SK-N-SH treated with all-trans-retinoic acid at 6 μM for 48 hours (cell line): ENCODE data around the gene USH1G.

Experiments used
- ESRRG ChIP-seq: fragments of 250-450 bp; sonication (Bioruptor Pico); IDR thresholded peaks from 2 replicates; pipeline ENCODE4 v1.6.1; 2021; ENCODE audit warnings: mild to moderate bottlenecking
- GLIS3 ChIP-seq: fragments of 250-450 bp; sonication (Bioruptor Pico); IDR thresholded peaks from 2 replicates; pipeline ENCODE4 v1.5.0; 2020; ENCODE audit warnings: mild to moderate bottlenecking, moderate library complexity
- PPARA ChIP-seq: fragments of 250-450 bp; sonication (Bioruptor Pico); IDR thresholded peaks from 2 replicates; pipeline ENCODE4 v1.5.0; 2020; ENCODE audit warnings: mild to moderate bottlenecking, borderline replicate concordance
- RARB ChIP-seq: fragments of 250-450 bp; sonication (Bioruptor Pico); IDR thresholded peaks from 2 replicates; pipeline ENCODE4 v1.8.0; 2021; ENCODE audit warnings: mild to moderate bottlenecking, moderate library complexity
- SNAI2 ChIP-seq: fragments of 250-450 bp; sonication (Bioruptor Pico); IDR thresholded peaks from 2 replicates; pipeline ENCODE4 v1.5.0; 2020; ENCODE audit warnings: mild to moderate bottlenecking, moderate library complexity
- TOX ChIP-seq: fragments of 250-450 bp; sonication (Bioruptor Pico); IDR thresholded peaks from 2 replicates; pipeline ENCODE4 v1.8.0; 2021; ENCODE audit warnings: mild to moderate bottlenecking, moderate library complexity, borderline replicate concordance
- ZFP3 ChIP-seq: fragments of 250-450 bp; sonication (Bioruptor Pico); IDR thresholded peaks from 2 replicates; pipeline ENCODE4 v1.5.0; 2020; ENCODE audit warnings: mild to moderate bottlenecking, moderate library complexity
- ZFP30 ChIP-seq: fragments of 450-650 bp; formaldehyde crosslinking; IDR thresholded peaks from 2 replicates; pipeline ENCODE4 v1.5.0; 2022; ENCODE audit warnings: mild to moderate bottlenecking, moderate library complexity
- ZNF565 ChIP-seq: fragments of 450-650 bp; formaldehyde crosslinking; conservative IDR thresholded peaks from 2 replicates; pipeline ENCODE4 v1.5.0; 2020; ENCODE audit warnings: low read depth, mild to moderate bottlenecking, moderate library complexity
- TF ChIP-seq, protein P1 (sequence below): fragments of 250-450 bp; sonication (Bioruptor Pico); IDR thresholded peaks from 2 replicates; pipeline ENCODE4 v1.5.1; 2020; ENCODE audit warnings: low read depth, mild to moderate bottlenecking, moderate library complexity
- TF ChIP-seq, protein P2 (sequence below): fragments of 250-450 bp; sonication (Bioruptor Pico); IDR thresholded peaks from 2 replicates; pipeline ENCODE4 v1.8.0; 2021; ENCODE audit warnings: low read depth, mild to moderate bottlenecking, moderate library complexity, borderline replicate concordance
- TF ChIP-seq, protein P3 (sequence below): fragments of 250-450 bp; sonication (Bioruptor Pico); IDR thresholded peaks from 2 replicates; pipeline ENCODE4 v1.5.1; 2021; ENCODE audit warnings: mild to moderate bottlenecking, moderate library complexity
- TF ChIP-seq, protein P4 (sequence below): fragments of 250-450 bp; sonication (Bioruptor Pico); IDR thresholded peaks from 2 replicates; pipeline ENCODE4 v1.5.0; 2020; ENCODE audit warnings: mild to moderate bottlenecking, moderate library complexity
- TF ChIP-seq, protein P5 (sequence below): fragments of 250-450 bp; sonication (Bioruptor Pico); IDR thresholded peaks from 2 replicates; pipeline ENCODE4 v1.8.0; 2020; ENCODE audit warnings: mild to moderate bottlenecking, moderate library complexity, borderline replicate concordance

DNA sequence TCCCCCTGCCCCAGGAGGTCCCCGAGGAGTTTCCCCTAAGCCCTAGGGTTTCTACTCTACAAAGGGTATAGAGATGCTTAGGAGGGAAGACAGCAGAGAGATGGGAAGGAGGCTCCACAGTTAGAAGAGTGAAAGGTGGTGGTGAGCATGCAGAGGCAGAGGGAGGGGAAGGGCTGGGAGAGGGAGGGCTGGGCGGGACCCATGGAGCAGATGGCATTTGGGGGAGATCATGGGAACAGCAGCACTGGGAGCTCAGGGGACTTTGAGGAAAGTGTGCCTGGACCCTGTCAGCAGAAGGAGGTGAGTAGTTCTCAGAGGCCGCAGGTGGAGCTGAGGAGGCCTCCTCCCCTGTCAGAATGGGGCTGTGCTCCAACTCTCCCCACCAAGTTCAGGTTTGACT is 12.0 kb upstream of the USH1G start:
- no peak for TF ChIP-seq ZFP30 (CRISPR knock-in tag)
- TF ChIP-seq, protein P1, sequence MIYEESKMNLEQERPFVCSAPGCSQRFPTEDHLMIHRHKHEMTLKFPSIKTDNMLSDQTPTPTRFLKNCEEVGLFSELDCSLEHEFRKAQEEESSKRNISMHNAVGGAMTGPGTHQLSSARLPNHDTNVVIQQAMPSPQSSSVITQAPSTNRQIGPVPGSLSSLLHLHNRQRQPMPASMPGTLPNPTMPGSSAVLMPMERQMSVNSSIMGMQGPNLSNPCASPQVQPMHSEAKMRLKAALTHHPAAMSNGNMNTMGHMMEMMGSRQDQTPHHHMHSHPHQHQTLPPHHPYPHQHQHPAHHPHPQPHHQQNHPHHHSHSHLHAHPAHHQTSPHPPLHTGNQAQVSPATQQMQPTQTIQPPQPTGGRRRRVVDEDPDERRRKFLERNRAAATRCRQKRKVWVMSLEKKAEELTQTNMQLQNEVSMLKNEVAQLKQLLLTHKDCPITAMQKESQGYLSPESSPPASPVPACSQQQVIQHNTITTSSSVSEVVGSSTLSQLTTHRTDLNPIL (CRISPR knock-in tag): no peak
- TF ChIP-seq, protein P2, sequence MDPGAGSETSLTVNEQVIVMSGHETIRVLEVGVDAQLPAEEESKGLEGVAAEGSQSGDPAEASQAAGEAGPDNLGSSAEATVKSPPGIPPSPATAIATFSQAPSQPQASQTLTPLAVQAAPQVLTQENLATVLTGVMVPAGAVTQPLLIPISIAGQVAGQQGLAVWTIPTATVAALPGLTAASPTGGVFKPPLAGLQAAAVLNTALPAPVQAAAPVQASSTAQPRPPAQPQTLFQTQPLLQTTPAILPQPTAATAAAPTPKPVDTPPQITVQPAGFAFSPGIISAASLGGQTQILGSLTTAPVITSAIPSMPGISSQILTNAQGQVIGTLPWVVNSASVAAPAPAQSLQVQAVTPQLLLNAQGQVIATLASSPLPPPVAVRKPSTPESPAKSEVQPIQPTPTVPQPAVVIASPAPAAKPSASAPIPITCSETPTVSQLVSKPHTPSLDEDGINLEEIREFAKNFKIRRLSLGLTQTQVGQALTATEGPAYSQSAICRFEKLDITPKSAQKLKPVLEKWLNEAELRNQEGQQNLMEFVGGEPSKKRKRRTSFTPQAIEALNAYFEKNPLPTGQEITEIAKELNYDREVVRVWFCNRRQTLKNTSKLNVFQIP (CRISPR knock-in tag): no peak
- TF ChIP-seq, protein P3, sequence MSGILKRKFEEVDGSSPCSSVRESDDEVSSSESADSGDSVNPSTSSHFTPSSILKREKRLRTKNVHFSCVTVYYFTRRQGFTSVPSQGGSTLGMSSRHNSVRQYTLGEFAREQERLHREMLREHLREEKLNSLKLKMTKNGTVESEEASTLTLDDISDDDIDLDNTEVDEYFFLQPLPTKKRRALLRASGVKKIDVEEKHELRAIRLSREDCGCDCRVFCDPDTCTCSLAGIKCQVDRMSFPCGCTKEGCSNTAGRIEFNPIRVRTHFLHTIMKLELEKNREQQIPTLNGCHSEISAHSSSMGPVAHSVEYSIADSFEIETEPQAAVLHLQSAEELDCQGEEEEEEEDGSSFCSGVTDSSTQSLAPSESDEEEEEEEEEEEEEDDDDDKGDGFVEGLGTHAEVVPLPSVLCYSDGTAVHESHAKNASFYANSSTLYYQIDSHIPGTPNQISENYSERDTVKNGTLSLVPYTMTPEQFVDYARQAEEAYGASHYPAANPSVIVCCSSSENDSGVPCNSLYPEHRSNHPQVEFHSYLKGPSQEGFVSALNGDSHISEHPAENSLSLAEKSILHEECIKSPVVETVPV (CRISPR knock-in tag): no peak
- TF ChIP-seq ZFP3: no peak
- no peak for TF ChIP-seq GLIS3
- TF ChIP-seq RARB (CRISPR knock-in tag): no peak
- no peak for TF ChIP-seq TOX
- TF ChIP-seq, protein P4, sequence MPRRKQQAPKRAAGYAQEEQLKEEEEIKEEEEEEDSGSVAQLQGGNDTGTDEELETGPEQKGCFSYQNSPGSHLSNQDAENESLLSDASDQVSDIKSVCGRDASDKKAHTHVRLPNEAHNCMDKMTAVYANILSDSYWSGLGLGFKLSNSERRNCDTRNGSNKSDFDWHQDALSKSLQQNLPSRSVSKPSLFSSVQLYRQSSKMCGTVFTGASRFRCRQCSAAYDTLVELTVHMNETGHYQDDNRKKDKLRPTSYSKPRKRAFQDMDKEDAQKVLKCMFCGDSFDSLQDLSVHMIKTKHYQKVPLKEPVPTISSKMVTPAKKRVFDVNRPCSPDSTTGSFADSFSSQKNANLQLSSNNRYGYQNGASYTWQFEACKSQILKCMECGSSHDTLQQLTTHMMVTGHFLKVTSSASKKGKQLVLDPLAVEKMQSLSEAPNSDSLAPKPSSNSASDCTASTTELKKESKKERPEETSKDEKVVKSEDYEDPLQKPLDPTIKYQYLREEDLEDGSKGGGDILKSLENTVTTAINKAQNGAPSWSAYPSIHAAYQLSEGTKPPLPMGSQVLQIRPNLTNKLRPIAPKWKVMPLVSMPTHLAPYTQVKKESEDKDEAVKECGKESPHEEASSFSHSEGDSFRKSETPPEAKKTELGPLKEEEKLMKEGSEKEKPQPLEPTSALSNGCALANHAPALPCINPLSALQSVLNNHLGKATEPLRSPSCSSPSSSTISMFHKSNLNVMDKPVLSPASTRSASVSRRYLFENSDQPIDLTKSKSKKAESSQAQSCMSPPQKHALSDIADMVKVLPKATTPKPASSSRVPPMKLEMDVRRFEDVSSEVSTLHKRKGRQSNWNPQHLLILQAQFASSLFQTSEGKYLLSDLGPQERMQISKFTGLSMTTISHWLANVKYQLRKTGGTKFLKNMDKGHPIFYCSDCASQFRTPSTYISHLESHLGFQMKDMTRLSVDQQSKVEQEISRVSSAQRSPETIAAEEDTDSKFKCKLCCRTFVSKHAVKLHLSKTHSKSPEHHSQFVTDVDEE: no peak
- no peak for TF ChIP-seq ZNF565 (CRISPR knock-in tag)
- TF ChIP-seq, protein P5, sequence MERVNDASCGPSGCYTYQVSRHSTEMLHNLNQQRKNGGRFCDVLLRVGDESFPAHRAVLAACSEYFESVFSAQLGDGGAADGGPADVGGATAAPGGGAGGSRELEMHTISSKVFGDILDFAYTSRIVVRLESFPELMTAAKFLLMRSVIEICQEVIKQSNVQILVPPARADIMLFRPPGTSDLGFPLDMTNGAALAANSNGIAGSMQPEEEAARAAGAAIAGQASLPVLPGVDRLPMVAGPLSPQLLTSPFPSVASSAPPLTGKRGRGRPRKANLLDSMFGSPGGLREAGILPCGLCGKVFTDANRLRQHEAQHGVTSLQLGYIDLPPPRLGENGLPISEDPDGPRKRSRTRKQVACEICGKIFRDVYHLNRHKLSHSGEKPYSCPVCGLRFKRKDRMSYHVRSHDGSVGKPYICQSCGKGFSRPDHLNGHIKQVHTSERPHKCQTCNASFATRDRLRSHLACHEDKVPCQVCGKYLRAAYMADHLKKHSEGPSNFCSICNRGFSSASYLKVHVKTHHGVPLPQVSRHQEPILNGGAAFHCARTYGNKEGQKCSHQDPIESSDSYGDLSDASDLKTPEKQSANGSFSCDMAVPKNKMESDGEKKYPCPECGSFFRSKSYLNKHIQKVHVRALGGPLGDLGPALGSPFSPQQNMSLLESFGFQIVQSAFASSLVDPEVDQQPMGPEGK: no peak
- no peak for TF ChIP-seq SNAI2 (CRISPR knock-in tag)
- TF ChIP-seq ESRRG: no peak
- no peak for TF ChIP-seq PPARA (CRISPR knock-in tag)
